Upper lobe of left lung (tissue), 6 donors: Measurements from ENCODE around the gene GTPBP10. TPM values are rescaled to one million over a fixed set of nuclear protein-coding genes. Genes with fewer than 3 reads are reported as not detected.
"Not testable (repeated sequence)": the region's sequence is repeated elsewhere in the genome, so short reads cannot be mapped to it uniquely, and the experiment has no call there.

Experiments
- ATAC-seq, 2 donors: fragments of 200-7000 bp; cut with Tn5 transposase; one replicate each; pipeline ENCODE4 v1.9.1; 2022; ENCODE audit warnings: mild to moderate bottlenecking in 2 of 2, moderate library complexity in 2 of 2; ENCODE audit not compliant: low FRiP score in 2 of 2
- DNase-seq, 2 donors: peaks; one replicate each; pipeline ENCODE4 v3.0.0-alpha.2; 2019 to 2020
- H3K27ac ChIP-seq, 4 donors: fragments of 200-600 bp; sonication (generic); one replicate each; pipeline ENCODE4 v1.5.1; 2016 to 2019
- H3K27me3 ChIP-seq, 4 donors: fragments of 200-600 bp; sonication (generic); one replicate each; pipeline ENCODE4 v1.5.1; 2017 to 2019
- H3K36me3 ChIP-seq, 4 donors: fragments of 200-600 bp; sonication (generic); one replicate each; pipeline ENCODE4 v1.5.1; 2016 to 2019
- H3K4me1 ChIP-seq, 4 donors: fragments of 200-600 bp; sonication (generic); one replicate each; pipeline ENCODE4 v1.5.1; 2018 to 2019
- H3K4me3 ChIP-seq, 4 donors: fragments of 200-600 bp; sonication (generic); one replicate each; pipeline ENCODE4 v1.5.1; 2017 to 2019; ENCODE audit warnings: mild to moderate bottlenecking in 2 of 4, moderate library complexity in 1 of 4
- H3K9me3 ChIP-seq, 4 donors: fragments of 200-600 bp; sonication (generic); one replicate each; pipeline ENCODE4 v1.5.1; 2018 to 2019
- EP300 ChIP-seq, 4 donors: sonication (generic); formaldehyde crosslinking; IDR thresholded peaks; one replicate each; pipeline ENCODE4 v1.5.1; 2017; ENCODE audit warnings: antibody characterized with exemption in 4 of 4, control low read depth in 2 of 4
- POLR2A ChIP-seq, 4 donors: fragments of 450-650 bp; IDR thresholded peaks; one replicate each; pipeline ENCODE4 v1.5.1; 2016 to 2017; ENCODE audit warnings: antibody characterized with exemption in 4 of 4, mild to moderate bottlenecking in 2 of 4
- POLR2AphosphoS5 ChIP-seq, 2 donors: sonication (generic); formaldehyde crosslinking; IDR thresholded peaks; one replicate each; pipeline ENCODE4 v1.5.1; 2017; ENCODE audit warnings: antibody characterized with exemption in 2 of 2
- WGBS, 2 donors: methylation state at CpG; one replicate each; pipeline ENCODE4 v1.1.5; 2017 to 2018; 5-methylcytosine and 5-hydroxymethylcytosine counted together
- total RNA-seq, 6 donors: library from RNA; depleted of rRNA in 4 of 6; stranded (reverse); fragments of >200 nt in 4 of 6; gene quantifications; one replicate each; pipeline versions ENCODE4 v1.1.0 to v1.2.1, GENCODE V29; 2016 to 2021
- TF ChIP-seq, protein P1 (sequence below), 6 experiments: fragments of 450-650 bp in 4 of 6; fragments of 200-600 bp in 2 of 6; sonication (generic) in 2 of 6; IDR thresholded peaks; one replicate each; pipeline ENCODE4 v1.5.1; 2016 to 2019; ENCODE audit warnings: antibody characterized with exemption in 6 of 6
- donor health status: DM: no; HTN: no; CAD: no; lungs with moderate emphysema.
- donor health status: DM: no; HTN: yes; CAD: no; lungs with severe emphysema.

Gene GTPBP10
- total RNA-seq, 6 donors from 2014 or later, result 11.2 to 25.1 (median 19.1) TPM

DNA sequence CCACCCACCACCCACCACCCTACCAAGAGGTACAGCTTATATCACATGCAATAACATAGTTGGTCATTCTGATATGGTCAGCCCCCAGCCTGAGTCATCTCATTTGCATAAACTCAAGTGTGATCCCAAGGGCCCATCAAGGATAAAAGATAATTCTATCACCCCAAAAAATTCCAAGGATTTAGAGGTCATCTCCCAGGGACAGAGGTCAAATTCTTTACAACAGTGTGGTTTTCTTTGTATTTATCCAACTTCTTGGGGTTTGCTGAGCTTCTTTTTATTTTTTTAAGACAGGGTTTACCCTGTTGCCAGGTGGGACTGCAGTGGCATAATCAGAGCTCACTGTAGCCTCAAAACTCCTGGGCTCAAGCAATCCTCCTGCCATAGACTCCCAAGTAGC lies 9.4 kb upstream of the GTPBP10 start:
- Histone ChIP-seq H3K27ac (no peak overlapping the region), H3K9me3 (no peaks in the 10 kb centered on the region), H3K4me3 (no peak overlapping the region), H3K36me3 (no peaks in the 10 kb centered on the region), H3K4me1 (no peaks in the 10 kb centered on the region), H3K27me3 (no peaks in the 10 kb centered on the region)
- TF ChIP-seq EP300 (IDR thresholded peaks at IDR 0.05) (no peak), POLR2AphosphoS5 (IDR thresholded peaks at IDR 0.05) (no peak), POLR2A (IDR thresholded peaks at IDR 0.05) (no peak)
- TF ChIP-seq, protein P1, sequence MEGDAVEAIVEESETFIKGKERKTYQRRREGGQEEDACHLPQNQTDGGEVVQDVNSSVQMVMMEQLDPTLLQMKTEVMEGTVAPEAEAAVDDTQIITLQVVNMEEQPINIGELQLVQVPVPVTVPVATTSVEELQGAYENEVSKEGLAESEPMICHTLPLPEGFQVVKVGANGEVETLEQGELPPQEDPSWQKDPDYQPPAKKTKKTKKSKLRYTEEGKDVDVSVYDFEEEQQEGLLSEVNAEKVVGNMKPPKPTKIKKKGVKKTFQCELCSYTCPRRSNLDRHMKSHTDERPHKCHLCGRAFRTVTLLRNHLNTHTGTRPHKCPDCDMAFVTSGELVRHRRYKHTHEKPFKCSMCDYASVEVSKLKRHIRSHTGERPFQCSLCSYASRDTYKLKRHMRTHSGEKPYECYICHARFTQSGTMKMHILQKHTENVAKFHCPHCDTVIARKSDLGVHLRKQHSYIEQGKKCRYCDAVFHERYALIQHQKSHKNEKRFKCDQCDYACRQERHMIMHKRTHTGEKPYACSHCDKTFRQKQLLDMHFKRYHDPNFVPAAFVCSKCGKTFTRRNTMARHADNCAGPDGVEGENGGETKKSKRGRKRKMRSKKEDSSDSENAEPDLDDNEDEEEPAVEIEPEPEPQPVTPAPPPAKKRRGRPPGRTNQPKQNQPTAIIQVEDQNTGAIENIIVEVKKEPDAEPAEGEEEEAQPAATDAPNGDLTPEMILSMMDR (IDR thresholded peaks at IDR 0.05), result no peak
- DNase-seq (no peak), ATAC-seq (no peak)

DNA sequence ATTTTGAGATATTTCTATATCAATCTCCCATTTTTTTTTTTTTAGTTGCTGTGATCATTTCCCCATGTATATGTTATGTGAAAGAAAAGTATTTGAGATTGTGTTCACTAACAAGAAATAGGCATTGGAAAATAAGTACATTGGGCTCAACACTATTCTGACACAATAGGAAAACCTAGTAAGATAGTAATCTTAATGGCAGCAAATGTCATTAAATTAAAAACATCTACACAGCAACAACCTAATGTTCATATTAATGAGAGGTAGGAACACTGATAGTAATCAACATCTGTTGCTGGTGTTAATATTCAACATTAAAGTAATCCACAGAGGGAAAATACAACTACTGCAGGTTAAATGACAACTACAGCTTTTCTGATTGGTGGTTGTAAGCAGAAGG lies 1.5 kb upstream of the GTPBP10 start:
- no peak for TF ChIP-seq POLR2AphosphoS5 (IDR thresholded peaks at IDR 0.05)
- H3K9me3 ChIP-seq, result no peaks in the 10 kb centered on the region
- peak overlapping the region in 1 of 4 donors; percentile 88 for H3K27ac ChIP-seq
- peak overlapping the region in 1 of 4 donors; percentile 81 for H3K4me3 ChIP-seq
- DNase-seq (no peak), ATAC-seq (no peak)
- H3K27me3 ChIP-seq, result no peaks in the 10 kb centered on the region
- H3K36me3 ChIP-seq, result no peaks in the 10 kb centered on the region
- H3K4me1 ChIP-seq, result peaks cover 0 to 17% (median 14%) of the 10 kb centered on the region in 4 donors

DNA sequence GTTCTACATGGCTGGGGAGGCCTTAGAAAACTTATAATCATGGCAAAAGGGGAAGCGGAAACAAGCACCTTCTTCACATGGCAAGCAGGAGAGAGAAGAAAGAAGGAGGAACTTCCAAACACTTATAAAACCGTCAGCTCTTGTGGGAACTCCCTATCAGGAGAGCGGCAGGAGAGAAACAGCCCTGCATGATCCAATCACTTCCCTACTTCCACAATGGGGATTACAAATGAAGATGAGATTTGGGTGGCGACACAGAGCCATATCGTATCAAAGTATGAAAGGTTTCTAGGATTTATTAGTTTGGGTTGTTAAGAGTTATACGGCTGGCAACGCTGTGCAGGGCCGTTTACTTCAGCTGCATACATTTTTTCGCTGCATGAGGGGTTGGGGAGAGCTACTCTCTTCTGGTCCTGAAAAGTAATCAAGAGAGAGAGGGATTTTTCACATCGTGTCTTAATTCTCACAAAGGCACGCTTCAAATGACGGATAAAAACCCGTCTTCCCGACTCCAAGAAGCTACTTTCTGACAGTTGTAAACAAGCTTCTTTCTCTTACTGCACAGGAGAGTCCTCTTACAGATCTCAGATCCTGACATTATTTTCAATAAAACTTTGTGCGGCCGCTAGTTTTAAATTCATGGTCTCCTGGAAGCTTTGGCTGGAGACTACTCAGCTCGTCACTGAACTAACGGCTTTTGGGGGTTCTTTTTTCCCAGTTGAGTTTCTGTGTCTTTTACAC lies 751 bp upstream of the GTPBP10 start:
- H3K27me3 ChIP-seq, result no peaks in the 10 kb centered on the region
- DNase-seq, result peak in 1 of 2 donors; percentile 40
- peaks cover 0 to 20% (median 14%) of the 10 kb centered on the region in 4 donors for H3K4me1 ChIP-seq
- H3K27ac ChIP-seq, result peak overlapping the region; percentile 85 to 93 (median 90)
- ATAC-seq, result peak; percentile 65 to 67
- no peaks in the 10 kb centered on the region for H3K36me3 ChIP-seq
- WGBS, 2 donors, result 11 to 12% methylated on average over 18 of the region's 18 CpGs
- peak overlapping the region; percentile 61 to 81 (median 72) for H3K4me3 ChIP-seq
- H3K9me3 ChIP-seq, result no peaks in the 10 kb centered on the region
- no peak for TF ChIP-seq EP300 (IDR thresholded peaks at IDR 0.05)
- TF ChIP-seq POLR2A (IDR thresholded peaks at IDR 0.05), result no peak
- TF ChIP-seq, protein P1 (IDR thresholded peaks at IDR 0.05), result no peak
- no peak for TF ChIP-seq POLR2AphosphoS5 (IDR thresholded peaks at IDR 0.05)

DNA sequence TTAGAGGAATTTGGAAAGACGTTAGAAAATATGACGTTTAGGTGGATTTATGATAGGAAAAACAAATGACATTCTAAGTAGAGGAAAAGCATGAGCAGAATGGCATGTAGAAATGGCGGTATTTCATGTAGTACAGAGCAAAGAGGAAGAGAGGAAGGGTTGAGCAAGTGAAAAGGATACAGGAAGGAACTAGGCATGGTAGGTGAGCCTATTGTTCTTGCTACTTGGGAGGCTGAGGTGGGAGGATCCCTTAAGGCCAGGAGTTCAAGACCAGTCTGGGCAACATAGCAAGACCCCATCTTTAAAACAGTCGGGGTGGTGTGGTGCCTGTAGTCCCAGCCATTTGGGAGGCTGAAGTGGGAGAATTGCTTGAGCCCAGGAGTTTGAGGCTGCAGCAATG lies 1.2 kb downstream of the GTPBP10 start:
- Histone ChIP-seq H3K4me1 (peaks cover 0 to 23% (median 14%) of the 10 kb centered on the region in 4 donors), H3K27me3 (no peaks in the 10 kb centered on the region), H3K9me3 (no peaks in the 10 kb centered on the region), H3K4me3 (no peak overlapping the region), H3K36me3 (no peaks in the 10 kb centered on the region), H3K27ac (no peak overlapping the region)
- TF ChIP-seq EP300 (IDR thresholded peaks at IDR 0.05), result no peak
- no peak for TF ChIP-seq POLR2AphosphoS5 (IDR thresholded peaks at IDR 0.05)
- TF ChIP-seq POLR2A (IDR thresholded peaks at IDR 0.05), result no peak
- TF ChIP-seq, protein P1 (IDR thresholded peaks at IDR 0.05), result no peak
- no peak for DNase-seq
- ATAC-seq, result no peak
- WGBS, 2 donors, result 65 to 70% methylated on average over 4 of the region's 4 CpGs

DNA sequence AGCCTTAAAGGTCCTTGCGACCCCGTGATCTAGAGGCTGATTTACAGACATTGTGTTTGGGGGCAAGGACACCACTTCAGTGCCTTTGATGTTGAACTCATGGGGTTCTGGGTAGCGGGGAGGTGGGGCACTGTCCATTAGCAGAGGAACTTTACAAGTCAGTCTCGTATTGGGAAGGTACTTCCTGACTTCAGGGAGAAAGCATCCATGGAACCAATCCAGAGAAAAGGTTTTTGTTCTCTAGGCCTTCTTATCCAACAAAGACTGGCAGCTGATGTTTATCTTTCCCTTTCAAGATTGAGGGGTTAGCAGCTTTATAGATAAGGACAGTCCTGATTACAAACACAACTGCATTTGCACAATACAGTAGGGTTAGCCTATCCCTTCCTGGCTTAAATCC lies 2.8 kb downstream of the GTPBP10 start:
- 72 to 84% methylated on average over 4 of the region's 4 CpGs for WGBS, 2 donors
- no peak overlapping the region for H3K27ac ChIP-seq
- peaks cover 0 to 11% (median 2%) of the 10 kb centered on the region in 4 donors for H3K36me3 ChIP-seq

DNA sequence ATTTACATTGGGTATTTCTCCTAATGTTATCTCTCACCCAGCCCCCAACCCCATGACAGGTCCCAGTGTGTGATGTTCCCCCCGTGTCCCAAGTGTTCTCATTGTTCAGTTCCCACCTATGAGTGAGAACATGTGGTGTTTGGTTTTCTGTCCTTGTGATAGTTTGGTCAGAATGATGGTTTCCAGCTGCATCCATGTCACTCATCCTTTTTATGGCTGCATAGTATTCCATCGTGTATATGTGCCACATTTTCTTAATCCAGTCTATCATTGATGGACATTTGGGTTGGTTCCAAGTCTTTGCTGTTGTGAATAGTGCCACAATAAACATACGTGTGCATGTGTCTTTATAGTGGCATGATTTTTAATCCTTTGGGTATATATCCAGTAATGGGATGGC lies 3.5 kb downstream of the GTPBP10 start:
- ATAC-seq, DNase-seq, H3K27ac ChIP-seq, H3K9me3 ChIP-seq, H3K27me3 ChIP-seq, H3K4me3 ChIP-seq: not testable (repeated sequence)
- WGBS, 2 donors, result 98 to 100% methylated on average over 3 of the region's 3 CpGs
- Histone ChIP-seq H3K4me1 (peaks cover 0 to 23% (median 14%) of the 10 kb centered on the region in 4 donors), H3K36me3 (peaks cover 0 to 11% (median 4%) of the 10 kb centered on the region in 4 donors)

More for the DNA sequence above, 2.8 kb downstream of the GTPBP10 start:
- DNase-seq (no peak), ATAC-seq (no peak)
- H3K4me3 ChIP-seq, result no peak overlapping the region
- H3K27me3 ChIP-seq, result no peaks in the 10 kb centered on the region
- peaks cover 0 to 23% (median 14%) of the 10 kb centered on the region in 4 donors for H3K4me1 ChIP-seq
- TF ChIP-seq, protein P1 (IDR thresholded peaks at IDR 0.05), result no peak
- TF ChIP-seq POLR2A (IDR thresholded peaks at IDR 0.05), result no peak
- TF ChIP-seq POLR2AphosphoS5 (IDR thresholded peaks at IDR 0.05), result no peak
- no peak for TF ChIP-seq EP300 (IDR thresholded peaks at IDR 0.05)
- no peaks in the 10 kb centered on the region for H3K9me3 ChIP-seq
